ENCODE data around the gene JMJD4. TPM values are rescaled to one million over a fixed set of nuclear protein-coding genes. Genes with fewer than 3 reads are reported as not detected.

The JMJD4 gene
- total RNA-seq, 1 experiment from 2014 or later: 27.1 TPM

- peaks cover 6% of the 10 kb centered on the region for H3K4me1 Mint-ChIP-seq (ENCODE audit: low read depth, unreplicated experiment)
- H3K4me3 ChIP-seq (ENCODE audit: low read depth, low read length): no peak overlapping the region
These were observed 8.8 kb downstream of the JMJD4 start for GRCh38 chr1:227726318-227726717.

GRCh38 chr1:227725046-227725445 is 10.1 kb downstream of the JMJD4 start:
- no peak overlapping the region for H3K4me3 Mint-ChIP-seq (ENCODE audit: unreplicated experiment)
- no TSS peak for BruUV-seq (replicated peaks)
- peaks cover 18% of the 10 kb centered on the region; the same call in 1 of the 2 replicates for H3K9me3 ChIP-seq
- H3K4me1 Mint-ChIP-seq (ENCODE audit: low read depth, unreplicated experiment): peaks cover 6% of the 10 kb centered on the region
- H3K4me3 ChIP-seq (ENCODE audit: low read depth, low read length): no peak overlapping the region
- no peaks in the 10 kb centered on the region for H3K27me3 ChIP-seq (replicated peaks; ENCODE audit: control insufficient read depth, insufficient read depth, low read length)
- no peak overlapping the region for H3K27ac Mint-ChIP-seq (ENCODE audit: unreplicated experiment)
- TF ChIP-seq CTCF (IDR thresholded peaks at IDR 0.05; ENCODE audit: insufficient read depth in 1 of 2, low read depth in 1 of 2, low read length in 1 of 2, severe bottlenecking in 1 of 2, unreplicated experiment in 1 of 2): no peak
- H3K9me3 Mint-ChIP-seq (ENCODE audit: unreplicated experiment): peaks cover 46% of the 10 kb centered on the region
- POLR2A ChIA-PET: no interaction called here
- H3K4me1 ChIP-seq: peaks cover 15% of the 10 kb centered on the region
- intact Hi-C loops (cut with micrococcal nuclease; ENCODE audit: unreplicated experiment): loop anchor here (10.0 kb wide), 1 partner anchor 240 kb away; no protein-coding TSS in a partner anchor
- no peak for DNase-seq
- CTCF ChIA-PET: no interaction called here
- H3K36me3 Mint-ChIP-seq (ENCODE audit: insufficient read depth, unreplicated experiment): peaks cover 27% of the 10 kb centered on the region
- H3K36me3 ChIP-seq (ENCODE audit: control insufficient read depth, insufficient read depth, low read length): no peaks in the 10 kb centered on the region
- H3K27me3 Mint-ChIP-seq (ENCODE audit: insufficient read depth, unreplicated experiment): no peaks in the 10 kb centered on the region

More at GRCh38 chr1:227726318-227726717, 8.8 kb downstream of the JMJD4 start:
- CTCF ChIA-PET: no interaction called here
- Mint-ChIP-seq H3K9me3 (ENCODE audit: unreplicated experiment) (peaks cover 33% of the 10 kb centered on the region), H3K4me3 (ENCODE audit: unreplicated experiment) (no peak overlapping the region), H3K27me3 (ENCODE audit: insufficient read depth, unreplicated experiment) (no peaks in the 10 kb centered on the region), H3K27ac (ENCODE audit: unreplicated experiment) (no peak overlapping the region), H3K36me3 (ENCODE audit: insufficient read depth, unreplicated experiment) (peaks cover 29% of the 10 kb centered on the region)
- Histone ChIP-seq H3K9me3 (peaks cover 8% of the 10 kb centered on the region; the same call in 1 of the 2 replicates), H3K36me3 (ENCODE audit: control insufficient read depth, insufficient read depth, low read length) (no peaks in the 10 kb centered on the region), H3K4me1 (peaks cover 15% of the 10 kb centered on the region), H3K27me3 (replicated peaks; ENCODE audit: control insufficient read depth, insufficient read depth, low read length) (no peaks in the 10 kb centered on the region)
- TF ChIP-seq CTCF (IDR thresholded peaks at IDR 0.05; ENCODE audit: insufficient read depth in 1 of 2, low read depth in 1 of 2, low read length in 1 of 2, severe bottlenecking in 1 of 2, unreplicated experiment in 1 of 2): no peak
- BruUV-seq (replicated peaks): no TSS peak
- POLR2A ChIA-PET: no interaction called here
- DNase-seq: no peak
- intact Hi-C loops (cut with micrococcal nuclease; ENCODE audit: unreplicated experiment): loop anchor here (10.0 kb wide), 1 partner anchor 242 kb away; no protein-coding TSS in a partner anchor

GRCh38 chr1:227723474-227723873 is 11.6 kb downstream of the JMJD4 start:
- intact Hi-C loops (cut with micrococcal nuclease; ENCODE audit: unreplicated experiment): loop anchor here (10.0 kb wide), 1 partner anchor 239 kb away; no protein-coding TSS in a partner anchor
- no peak overlapping the region for H3K4me3 Mint-ChIP-seq (ENCODE audit: unreplicated experiment)
- no TSS peak for BruUV-seq (replicated peaks)
- H3K4me1 ChIP-seq: peaks cover 6% of the 10 kb centered on the region
- H3K27ac Mint-ChIP-seq (ENCODE audit: unreplicated experiment): no peak overlapping the region
- ChIA-PET CTCF (no interaction called here), POLR2A (no interaction called here)
- peaks cover 6% of the 10 kb centered on the region for H3K4me1 Mint-ChIP-seq (ENCODE audit: low read depth, unreplicated experiment)
- peaks cover 27% of the 10 kb centered on the region for H3K9me3 ChIP-seq
- DNase-seq: no peak
- H3K36me3 Mint-ChIP-seq (ENCODE audit: insufficient read depth, unreplicated experiment): peaks cover 20% of the 10 kb centered on the region
- H3K9me3 Mint-ChIP-seq (ENCODE audit: unreplicated experiment): peaks cover 62% of the 10 kb centered on the region
- no peaks in the 10 kb centered on the region for H3K36me3 ChIP-seq (ENCODE audit: control insufficient read depth, insufficient read depth, low read length)
- H3K4me3 ChIP-seq (ENCODE audit: low read depth, low read length): no peak overlapping the region
- H3K27me3 ChIP-seq (replicated peaks; ENCODE audit: control insufficient read depth, insufficient read depth, low read length): no peaks in the 10 kb centered on the region
- no peaks in the 10 kb centered on the region for H3K27me3 Mint-ChIP-seq (ENCODE audit: insufficient read depth, unreplicated experiment)
- TF ChIP-seq CTCF (IDR thresholded peaks at IDR 0.05; ENCODE audit: insufficient read depth in 1 of 2, low read depth in 1 of 2, low read length in 1 of 2, severe bottlenecking in 1 of 2, unreplicated experiment in 1 of 2): no peak

All from Caco-2 (cell line).